NCI-H82 treated with DMSO at 0.1 percent for 48 hours (cell line): Measurements from ENCODE around the gene VPREB3.
"Not testable (repeated sequence)": the region's sequence is repeated elsewhere in the genome, so short reads cannot be mapped to it uniquely, and the experiment has no call there.

Source experiments
- DNase-seq: peaks from one replicate; lab custom pipeline; 2025; ENCODE audit not compliant: unreplicated experiment; lab: John Stamatoyannopoulos, UW

The VPREB3 gene

DNA sequence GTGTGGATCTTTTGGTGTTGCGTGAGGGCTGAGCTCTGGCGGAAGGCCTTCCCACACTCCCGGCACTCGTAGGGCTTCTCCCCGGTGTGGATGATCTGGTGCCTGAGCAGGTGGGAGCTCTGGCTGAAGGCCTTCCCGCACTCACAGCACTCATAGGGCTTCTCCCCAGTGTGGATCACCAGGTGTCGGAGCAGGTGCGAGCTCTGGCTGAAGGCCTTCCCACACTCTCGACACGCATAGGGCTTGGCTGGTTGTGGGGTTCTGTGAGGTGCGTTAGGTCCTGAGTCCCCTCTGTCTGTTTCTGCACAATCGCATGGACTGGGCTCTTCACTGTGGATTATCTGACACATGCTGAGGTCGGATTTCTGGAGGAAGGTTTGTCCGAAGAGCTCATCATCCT, 9.7 kb downstream of the VPREB3 start:
- DNase-seq, result no peak

- DNase-seq, result no peak
Measured at GRCh38 chr22:23744001-23744400, 10.2 kb downstream of the VPREB3 start.

- no peak for DNase-seq
Measured at GRCh38 chr22:23743303-23743705, 10.9 kb downstream of the VPREB3 start.

DNA sequence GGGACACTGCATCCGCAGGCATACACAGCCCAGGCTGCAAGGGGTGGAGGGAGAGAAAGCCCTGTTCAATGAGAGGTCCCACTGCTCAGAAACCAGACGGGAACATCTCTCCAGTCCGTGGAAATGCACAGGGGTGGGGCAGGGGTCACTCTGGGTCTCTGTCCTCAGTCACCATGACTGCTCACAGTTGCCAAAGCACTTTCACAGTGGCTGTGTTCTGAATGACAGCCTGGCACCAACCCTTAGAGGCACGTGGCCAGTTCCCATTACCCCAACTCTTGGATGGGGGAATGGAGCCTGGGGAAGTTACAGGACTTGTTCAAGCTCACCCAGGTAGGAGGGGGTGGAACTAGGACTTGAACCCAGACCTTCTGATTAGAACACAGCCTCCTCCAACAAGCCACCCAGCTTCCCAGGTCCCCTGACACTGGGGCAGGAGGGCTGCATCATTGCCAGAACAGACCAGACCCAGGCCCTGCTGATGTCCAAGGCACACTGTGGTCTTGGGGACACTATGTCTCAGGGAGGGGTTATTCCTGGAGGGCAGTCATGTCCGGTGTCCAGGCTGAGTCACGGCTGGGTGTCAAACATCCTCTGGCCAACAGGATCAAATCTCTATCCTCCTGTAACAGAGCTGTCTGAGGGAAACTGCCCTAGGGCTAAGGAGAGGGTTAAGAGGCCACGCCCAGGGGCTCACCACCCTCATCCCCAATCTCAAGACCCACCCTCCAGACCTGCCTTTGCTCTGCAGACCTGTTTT, 11.5 kb downstream of the VPREB3 start:
- DNase-seq, result no peak

DNA sequence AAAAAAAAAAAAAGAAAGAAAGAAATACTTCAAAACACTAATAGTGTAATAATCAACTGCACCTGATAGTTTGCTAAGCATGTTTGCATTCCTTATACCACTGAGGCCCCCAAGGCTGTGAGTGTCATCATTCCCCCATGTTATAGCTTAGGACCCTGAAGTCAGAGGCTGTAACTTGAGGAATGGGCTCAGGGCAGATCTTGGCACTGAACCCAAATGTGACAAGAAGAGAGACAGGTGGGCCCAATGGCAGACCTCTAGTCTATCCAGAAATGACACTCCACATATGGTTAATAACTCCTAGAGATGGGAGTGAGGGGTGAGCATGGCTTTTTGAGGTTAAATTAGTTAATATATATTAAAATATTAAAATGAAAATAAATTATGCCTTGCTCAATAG, 16.5 kb downstream of the VPREB3 start:
- no peak for DNase-seq

DNA sequence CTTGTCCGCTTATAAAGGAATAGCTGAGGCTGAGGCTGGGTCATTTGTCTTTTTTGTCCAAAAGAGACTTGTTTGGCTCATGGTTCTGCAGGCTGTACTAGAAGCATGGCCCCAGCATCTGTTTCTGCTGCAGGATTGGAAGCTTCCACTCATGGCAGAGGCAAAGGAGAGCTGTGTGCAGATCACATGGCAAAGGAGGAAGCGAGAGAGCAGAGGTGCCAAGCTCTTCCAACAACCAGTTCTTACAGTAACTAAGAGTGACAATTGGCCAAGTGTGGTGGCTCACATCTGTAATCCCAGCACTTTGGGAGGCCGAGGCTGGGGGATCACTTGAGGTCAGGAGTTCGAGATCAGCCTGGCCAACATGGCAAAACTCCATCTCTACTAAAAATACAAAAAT, 26.1 kb downstream of the VPREB3 start:
- not testable (repeated sequence) for DNase-seq

DNA sequence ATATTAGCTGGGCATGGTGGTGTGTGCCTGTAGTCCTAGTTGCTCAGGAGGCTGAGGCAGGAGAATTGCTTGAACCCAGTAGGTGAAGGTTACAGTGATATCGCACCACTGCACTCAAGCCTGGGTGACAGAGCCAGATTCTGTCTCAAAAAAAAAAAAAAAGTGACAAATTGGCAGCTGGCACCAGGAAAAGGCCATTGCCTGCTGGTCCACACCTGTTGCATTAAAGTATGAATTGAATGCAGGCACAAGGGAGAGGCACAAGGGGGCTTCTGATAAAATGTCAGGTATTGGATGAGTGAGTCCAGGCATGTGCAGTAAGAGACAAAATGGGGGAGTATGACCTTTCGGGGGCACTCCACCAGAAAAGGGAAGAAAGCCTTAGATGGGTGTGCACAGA, 31.5 kb downstream of the VPREB3 start:
- no peak for DNase-seq

GRCh38 chr22:23722160-23722559, 32.1 kb downstream of the VPREB3 start:
- DNase-seq, result no peak

GRCh38 chr22:23720855-23721254, 33.4 kb downstream of the VPREB3 start:
- no peak for DNase-seq

GRCh38 chr22:23718371-23719165, 35.7 kb downstream of the VPREB3 start:
- DNase-seq, result no peak

- DNase-seq, result peak; percentile 49
Measured at GRCh38 chr22:23716811-23717801, 37.1 kb downstream of the VPREB3 start.

GRCh38 chr22:23715806-23716375, 38.3 kb downstream of the VPREB3 start:
- no peak for DNase-seq

GRCh38 chr22:23714596-23715578, 39.3 kb downstream of the VPREB3 start:
- no peak for DNase-seq

DNA sequence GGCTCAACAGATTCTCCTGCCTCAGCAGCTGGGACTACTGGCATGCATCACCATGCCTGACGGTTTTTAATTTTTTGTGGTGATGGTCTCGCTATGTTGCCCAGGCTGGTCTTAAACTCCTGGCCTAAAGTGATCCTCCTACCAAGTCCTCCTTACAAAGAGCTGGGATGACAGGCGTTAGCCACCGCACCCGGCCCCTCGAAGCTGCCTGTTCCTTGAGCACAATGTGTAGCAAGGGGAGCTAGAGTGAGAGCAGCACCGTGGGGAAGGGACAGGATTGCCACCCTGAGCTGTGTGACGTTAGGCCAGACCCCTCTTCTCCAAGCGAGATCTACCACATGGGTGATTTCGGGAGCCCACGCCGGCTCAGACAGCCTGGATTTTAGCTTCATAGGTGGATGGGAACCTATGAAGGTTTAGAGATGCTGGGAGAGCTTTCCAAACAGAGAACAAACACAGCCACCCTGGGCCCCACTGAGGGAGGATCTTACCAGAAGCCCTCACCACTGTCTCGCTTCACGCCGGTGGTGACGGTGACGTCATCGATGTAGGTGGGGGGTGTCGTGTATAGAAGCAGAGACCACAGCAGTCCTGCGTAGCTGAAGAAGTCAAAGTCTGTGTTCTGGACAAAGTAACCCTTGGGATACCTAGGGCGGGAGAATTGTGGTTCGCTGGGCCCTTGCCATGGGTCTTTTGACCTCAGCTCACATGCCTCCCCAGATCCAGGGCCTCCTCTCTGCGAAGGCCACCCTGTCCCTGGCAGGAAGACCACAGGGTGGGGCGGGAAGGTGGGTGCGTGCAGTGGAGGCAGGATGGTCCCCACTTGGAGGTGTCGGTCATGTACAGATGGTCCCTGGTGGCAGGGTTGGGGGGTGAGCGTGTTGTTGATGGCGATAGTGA, 40.3 kb downstream of the VPREB3 start:
- DNase-seq, result no peak

GRCh38 chr22:23712256-23712655, 42.0 kb downstream of the VPREB3 start:
- DNase-seq, result no peak

GRCh38 chr22:23709107-23709506, 45.1 kb downstream of the VPREB3 start:
- no peak for DNase-seq

DNA sequence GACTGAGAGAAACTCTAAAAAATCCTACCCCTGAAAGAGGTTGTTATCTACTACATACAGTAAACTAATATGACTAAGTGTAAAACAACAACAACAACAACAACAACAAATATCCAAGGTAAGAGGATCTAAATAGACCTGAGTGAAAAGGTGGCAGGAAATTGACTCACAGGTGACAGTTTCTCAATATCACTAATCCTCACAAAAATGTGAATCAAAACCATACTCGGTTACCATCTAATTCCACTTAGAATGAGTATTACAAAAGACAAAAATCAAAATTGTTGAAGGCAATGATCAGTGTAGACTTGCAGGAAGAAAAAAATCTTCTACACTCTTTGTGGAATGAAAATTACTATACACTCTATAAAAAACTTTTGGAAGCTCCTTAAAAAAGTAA, 46.0 kb downstream of the VPREB3 start:
- no peak for DNase-seq

DNA sequence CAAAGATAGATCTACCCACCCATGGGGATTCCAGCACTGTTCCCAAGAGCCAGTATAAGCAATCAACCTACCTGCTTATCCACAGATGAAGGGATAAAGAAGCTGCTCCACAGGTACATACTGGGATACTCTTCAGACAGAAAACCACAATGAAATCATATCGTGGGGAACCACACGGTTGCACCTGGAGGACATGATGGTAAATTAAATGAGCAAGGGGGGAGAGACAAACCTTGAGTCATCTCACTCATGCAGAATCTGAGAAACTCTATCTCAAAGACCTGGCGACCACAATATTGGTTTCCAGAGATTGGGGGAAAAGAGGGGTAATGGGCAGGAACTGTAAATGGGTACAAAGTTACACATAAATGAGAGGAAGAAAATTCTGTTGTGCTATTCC, 48.9 kb downstream of the VPREB3 start:
- no peak for DNase-seq

DNA sequence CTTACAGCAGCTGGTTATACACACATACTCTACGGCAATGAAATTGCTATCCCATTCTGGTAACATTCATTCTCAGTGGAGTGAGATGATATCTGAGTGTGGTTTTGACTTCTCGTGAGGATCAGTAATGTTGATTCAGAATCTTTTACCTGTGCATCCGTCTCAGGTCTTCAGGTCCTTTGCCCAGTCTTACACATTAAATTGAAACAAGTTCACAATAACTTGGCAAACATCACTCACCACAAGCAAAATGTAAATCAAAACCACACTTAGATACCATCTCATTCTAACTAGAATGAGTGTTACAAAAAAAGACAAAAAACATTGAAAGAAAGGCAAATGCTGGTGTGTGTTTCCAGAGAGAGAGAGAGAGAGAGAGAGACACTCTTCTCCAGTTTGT, 49.4 kb downstream of the VPREB3 start:
- no peak for DNase-seq
